ENCODE measurements around the gene MEI4. TPM values are rescaled to one million over a fixed set of nuclear protein-coding genes. Genes with fewer than 3 reads are reported as not detected.

The MEI4 gene
- total and polyA plus RNA-seq, 9 donors = 0.05 to 0.07 TPM; not detected in 7

- Histone ChIP-seq H3K36me3 (no peaks in the 10 kb centered on the region), H3K4me1 (ENCODE audit: insufficient read depth) (no peaks in the 10 kb centered on the region), H3K4me3 (no peak overlapping the region), H3K27me3 (no peaks in the 10 kb centered on the region), H3K27ac (no peak overlapping the region), H3K9me3 (no peaks in the 10 kb centered on the region)
- DNase-seq = no peak
- TF ChIP-seq EP300 (IDR thresholded peaks at IDR 0.05) (no peak), POLR2A (IDR thresholded peaks at IDR 0.05) (no peak)
- TF ChIP-seq, protein P1, sequence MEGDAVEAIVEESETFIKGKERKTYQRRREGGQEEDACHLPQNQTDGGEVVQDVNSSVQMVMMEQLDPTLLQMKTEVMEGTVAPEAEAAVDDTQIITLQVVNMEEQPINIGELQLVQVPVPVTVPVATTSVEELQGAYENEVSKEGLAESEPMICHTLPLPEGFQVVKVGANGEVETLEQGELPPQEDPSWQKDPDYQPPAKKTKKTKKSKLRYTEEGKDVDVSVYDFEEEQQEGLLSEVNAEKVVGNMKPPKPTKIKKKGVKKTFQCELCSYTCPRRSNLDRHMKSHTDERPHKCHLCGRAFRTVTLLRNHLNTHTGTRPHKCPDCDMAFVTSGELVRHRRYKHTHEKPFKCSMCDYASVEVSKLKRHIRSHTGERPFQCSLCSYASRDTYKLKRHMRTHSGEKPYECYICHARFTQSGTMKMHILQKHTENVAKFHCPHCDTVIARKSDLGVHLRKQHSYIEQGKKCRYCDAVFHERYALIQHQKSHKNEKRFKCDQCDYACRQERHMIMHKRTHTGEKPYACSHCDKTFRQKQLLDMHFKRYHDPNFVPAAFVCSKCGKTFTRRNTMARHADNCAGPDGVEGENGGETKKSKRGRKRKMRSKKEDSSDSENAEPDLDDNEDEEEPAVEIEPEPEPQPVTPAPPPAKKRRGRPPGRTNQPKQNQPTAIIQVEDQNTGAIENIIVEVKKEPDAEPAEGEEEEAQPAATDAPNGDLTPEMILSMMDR (IDR thresholded peaks at IDR 0.05) = no peak
- intact Hi-C loops (cut with DNase I) = no loop called here
- 69 to 84% (median 80%) methylated on average over 1 of the region's 1 CpG for WGBS, 3 donors
These were observed 159.5 kb downstream of the MEI4 start for GRCh38 chr6:77812304-77812703.

- 97 to 98% (median 98%) methylated on average over 1 of the region's 1 CpG for whole genome bisulfite sequencing, 3 donors
- TF ChIP-seq, protein P1 (IDR thresholded peaks at IDR 0.05) = no peak
- TF ChIP-seq POLR2A (IDR thresholded peaks at IDR 0.05) = no peak
- no peak for TF ChIP-seq EP300 (IDR thresholded peaks at IDR 0.05)
- Histone ChIP-seq H3K27me3 (no peaks in the 10 kb centered on the region), H3K4me3 (no peak overlapping the region), H3K9me3 (no peaks in the 10 kb centered on the region), H3K36me3 (no peaks in the 10 kb centered on the region), H3K4me1 (ENCODE audit: insufficient read depth) (no peaks in the 10 kb centered on the region), H3K27ac (no peak overlapping the region)
- DNase-seq = no peak
- intact Hi-C loops (cut with DNase I) = no loop called here
These were observed 160.3 kb downstream of the MEI4 start for GRCh38 chr6:77813090-77813489.

DNA sequence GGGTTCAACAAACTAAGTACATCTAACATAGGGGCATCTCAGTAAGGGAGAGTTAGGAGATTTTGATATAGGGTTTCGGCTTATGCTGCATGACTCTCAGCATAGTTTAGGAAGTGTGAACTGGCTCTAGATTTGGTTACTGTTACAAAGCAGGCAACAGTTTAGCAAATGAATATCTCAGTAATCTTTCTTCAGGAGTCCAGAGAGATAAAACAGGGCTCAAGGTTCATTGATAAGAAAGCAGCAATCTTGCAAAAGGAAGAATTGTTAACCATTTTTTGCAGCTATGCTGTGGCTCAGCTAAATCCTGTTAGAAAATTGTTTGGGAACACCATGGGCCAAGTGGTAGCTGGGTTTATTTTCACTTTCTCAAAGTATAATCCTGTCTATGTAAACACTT lies 161.3 kb downstream of the MEI4 start:
- WGBS, 3 donors = 74 to 83% (median 76%) methylated on average over 1 of the region's 1 CpG
- no peaks in the 10 kb centered on the region for H3K9me3 ChIP-seq
- H3K27ac ChIP-seq = no peak overlapping the region
- no peak for DNase-seq
- H3K36me3 ChIP-seq = no peaks in the 10 kb centered on the region
- H3K27me3 ChIP-seq = no peaks in the 10 kb centered on the region
- TF ChIP-seq EP300 (IDR thresholded peaks at IDR 0.05) (no peak), POLR2A (IDR thresholded peaks at IDR 0.05) (no peak)
- TF ChIP-seq, protein P1 (IDR thresholded peaks at IDR 0.05) = no peak
- intact Hi-C loops (cut with DNase I) = no loop called here
- H3K4me1 ChIP-seq (ENCODE audit: insufficient read depth) = no peaks in the 10 kb centered on the region
- no peak overlapping the region for H3K4me3 ChIP-seq

DNA sequence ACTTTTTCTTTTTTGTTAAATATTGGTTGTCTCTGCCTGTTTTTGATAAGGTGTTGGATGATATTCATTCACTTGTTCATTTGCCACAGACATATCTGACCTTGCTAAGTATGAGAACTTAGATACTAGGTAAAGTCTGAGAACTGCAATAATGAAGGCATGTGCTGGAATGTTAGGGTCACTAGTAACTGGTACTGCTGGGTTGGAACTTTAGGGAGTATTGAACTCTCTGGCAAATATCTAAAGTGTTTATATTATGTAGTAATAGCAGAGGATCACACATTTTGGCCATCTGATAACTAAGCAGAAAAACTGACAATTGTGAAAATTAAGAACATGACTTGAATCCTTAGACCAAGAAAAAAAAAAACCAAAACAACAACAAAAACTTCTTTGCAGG lies 162.7 kb downstream of the MEI4 start:
- TF ChIP-seq EP300 (IDR thresholded peaks at IDR 0.05) = no peak
- TF ChIP-seq, protein P1 (IDR thresholded peaks at IDR 0.05) = no peak
- TF ChIP-seq POLR2A (IDR thresholded peaks at IDR 0.05) = no peak
- no peak for DNase-seq
- H3K27me3 ChIP-seq = no peaks in the 10 kb centered on the region
- no peaks in the 10 kb centered on the region for H3K36me3 ChIP-seq
- H3K27ac ChIP-seq = no peak overlapping the region
- H3K4me3 ChIP-seq = no peak overlapping the region
- intact Hi-C loops (cut with DNase I) = no loop called here
- no peaks in the 10 kb centered on the region for H3K9me3 ChIP-seq
- no peaks in the 10 kb centered on the region for H3K4me1 ChIP-seq (ENCODE audit: insufficient read depth)

Data from ovary (tissue), 9 donors.